RPMI7951 (cell line): Measurements from ENCODE around the gene GPATCH8. TPM values are rescaled to one million over a fixed set of nuclear protein-coding genes. Genes with fewer than 3 reads are reported as not detected.

Source experiments
- DNase-seq: peaks from one replicate; pipeline ENCODE4 v3.0.0-alpha.2; 2012; ENCODE audit warnings: low read depth
- total RNA-seq: library from RNA; depleted of rRNA; stranded (reverse); fragments of >200 nt; shearing (Covaris generic); gene quantifications from 2 replicates; pipeline ENCODE4 v1.2.3, GENCODE V29; 2014; rRNA removed

GPATCH8 gene
- total RNA-seq, 1 experiment from 2014 or later, result 11.3 TPM

DNA sequence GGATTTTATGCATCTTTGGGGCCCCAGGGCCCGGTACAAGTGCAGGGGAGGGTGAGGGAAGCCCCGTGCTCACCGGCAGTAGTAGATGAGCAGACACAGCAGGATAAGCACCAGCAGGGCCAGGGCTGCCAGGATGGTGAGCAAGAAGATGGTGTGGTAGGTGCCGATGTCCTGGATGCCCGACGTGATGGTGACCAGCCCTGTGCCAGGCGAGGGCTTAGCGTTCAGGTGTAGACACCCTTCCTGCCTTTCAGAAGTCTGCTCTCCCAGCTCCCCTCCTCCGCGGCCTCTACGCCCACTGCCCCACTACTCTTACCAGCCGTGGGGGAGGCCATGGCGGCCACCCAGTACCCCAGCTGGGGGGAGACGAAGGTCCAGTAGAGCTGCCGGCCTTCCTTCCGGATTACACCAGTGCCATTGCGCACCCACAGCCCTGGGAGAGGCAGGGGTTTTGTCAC lies 147.5 kb downstream of the GPATCH8 start:
- no peak for DNase-seq

DNA sequence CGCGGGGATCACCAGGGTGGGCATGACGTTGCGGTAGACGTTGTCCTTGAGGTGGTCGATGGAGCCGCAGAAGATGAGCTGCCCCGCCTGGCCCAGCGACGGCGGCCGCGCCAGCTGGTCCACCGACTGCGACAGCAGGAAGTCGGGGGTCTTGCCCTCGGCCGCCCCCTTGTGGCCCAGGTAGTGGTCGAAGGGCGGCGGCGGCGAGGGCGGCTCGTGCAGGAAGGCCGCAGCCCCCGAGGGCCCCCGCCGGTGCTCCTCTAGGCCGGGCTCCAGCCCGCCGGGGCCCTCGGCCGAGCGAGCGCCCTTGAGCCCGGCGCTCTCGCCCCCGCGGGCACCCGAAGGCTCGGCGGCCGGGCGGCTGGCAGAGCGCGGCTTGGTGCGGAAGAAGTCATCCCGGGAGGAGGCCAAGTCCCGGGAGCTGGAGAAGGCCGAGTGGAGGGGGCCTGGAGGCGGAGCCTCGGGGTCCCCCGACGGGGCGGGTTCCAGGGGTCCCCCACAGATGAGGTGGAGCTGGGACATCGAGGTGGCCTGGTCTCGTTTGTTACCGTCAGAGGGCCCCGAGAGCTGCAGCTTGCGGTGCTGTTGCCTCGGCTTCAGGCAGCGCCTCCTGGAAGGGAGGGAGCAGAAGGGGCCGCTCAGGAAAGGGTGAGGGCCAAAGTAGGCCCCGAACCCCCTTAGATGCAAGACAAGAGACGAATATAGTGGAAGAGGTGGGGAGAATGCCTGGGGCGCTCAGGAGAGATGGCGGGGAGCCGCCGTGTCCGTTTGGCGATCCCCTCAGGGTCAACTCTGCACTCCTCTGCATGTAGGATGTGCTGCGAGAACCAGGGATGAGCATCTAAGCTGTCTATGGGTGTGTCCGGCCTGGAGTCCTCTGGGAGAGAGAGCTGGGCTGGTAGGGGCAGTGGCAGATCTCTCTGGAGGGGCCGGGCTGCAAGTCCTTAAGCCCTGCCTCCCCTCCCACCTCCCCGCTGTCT lies 148.3 kb downstream of the GPATCH8 start:
- DNase-seq, result no peak

DNA sequence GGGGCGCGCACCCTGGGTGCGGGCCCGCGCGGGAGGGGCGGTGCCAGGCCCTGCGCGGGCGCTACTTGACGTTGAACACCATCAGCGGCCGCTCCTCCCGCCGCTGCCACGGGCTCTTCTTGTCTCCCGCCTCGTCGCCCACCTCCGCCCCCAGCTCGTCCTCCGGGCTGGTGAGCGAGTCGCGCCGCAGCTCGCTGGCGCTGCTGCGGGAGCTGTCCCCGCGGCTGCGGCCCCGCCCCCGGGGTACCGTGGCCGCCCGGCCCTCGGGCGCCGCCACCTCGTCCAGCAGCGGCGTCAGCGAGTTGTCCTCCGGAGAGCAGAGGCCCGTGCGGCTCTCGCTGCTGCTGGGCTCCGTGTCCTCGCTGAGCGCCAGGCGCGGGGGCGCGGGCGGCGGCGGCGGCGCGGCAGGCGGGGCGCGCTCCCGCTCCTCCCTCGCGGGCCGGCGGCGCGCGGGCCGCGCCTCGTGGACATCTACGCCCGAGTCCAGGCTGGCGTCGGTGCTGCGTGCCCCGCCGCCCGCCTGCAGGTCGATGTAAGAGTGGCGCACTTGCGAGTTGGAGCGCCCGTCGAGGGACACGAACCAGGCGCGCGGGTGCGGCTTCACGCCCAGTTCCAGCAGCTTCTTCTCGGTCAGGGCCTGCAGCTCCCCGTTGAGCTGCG lies 149.4 kb downstream of the GPATCH8 start:
- DNase-seq, result peak; percentile 19

DNA sequence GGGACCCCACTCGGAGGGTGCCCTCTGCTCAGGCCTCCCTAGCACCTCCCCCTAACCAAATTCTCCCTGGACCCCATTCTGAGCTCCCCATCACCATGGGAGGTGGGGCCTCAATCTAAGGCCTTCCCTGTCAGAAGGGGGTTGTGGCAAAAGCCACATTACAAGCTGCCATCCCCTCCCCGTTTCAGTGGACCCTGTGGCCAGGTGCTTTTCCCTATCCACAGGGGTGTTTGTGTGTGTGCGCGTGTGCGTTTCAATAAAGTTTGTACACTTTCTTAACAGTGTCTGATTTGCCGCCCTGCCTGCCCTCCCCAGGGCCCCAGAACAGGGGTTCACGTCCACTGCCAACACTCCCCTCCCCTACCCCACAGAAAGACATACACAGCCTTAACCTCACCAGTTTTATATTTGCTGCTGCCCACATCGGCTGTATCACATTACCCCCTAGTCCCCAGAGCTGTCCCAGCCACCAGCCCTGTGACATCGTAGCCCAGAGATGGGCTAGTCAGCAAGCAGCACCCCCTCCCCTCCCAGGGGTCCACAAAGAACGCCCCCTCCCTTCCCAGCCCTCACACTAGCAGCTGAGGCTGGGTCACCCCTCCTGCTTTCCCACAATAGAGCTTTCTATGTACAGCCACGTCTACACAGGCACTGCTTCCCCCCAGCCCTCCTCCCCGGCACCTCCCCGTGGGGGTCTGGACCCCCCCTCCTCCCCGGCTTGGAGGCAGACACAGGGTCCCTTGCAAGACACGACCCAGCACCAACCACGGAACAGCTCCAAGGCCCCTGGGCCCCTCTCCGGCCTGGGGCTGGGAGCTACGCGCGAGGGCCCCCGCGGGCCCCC lies 150.2 kb downstream of the GPATCH8 start:
- no peak for DNase-seq

DNA sequence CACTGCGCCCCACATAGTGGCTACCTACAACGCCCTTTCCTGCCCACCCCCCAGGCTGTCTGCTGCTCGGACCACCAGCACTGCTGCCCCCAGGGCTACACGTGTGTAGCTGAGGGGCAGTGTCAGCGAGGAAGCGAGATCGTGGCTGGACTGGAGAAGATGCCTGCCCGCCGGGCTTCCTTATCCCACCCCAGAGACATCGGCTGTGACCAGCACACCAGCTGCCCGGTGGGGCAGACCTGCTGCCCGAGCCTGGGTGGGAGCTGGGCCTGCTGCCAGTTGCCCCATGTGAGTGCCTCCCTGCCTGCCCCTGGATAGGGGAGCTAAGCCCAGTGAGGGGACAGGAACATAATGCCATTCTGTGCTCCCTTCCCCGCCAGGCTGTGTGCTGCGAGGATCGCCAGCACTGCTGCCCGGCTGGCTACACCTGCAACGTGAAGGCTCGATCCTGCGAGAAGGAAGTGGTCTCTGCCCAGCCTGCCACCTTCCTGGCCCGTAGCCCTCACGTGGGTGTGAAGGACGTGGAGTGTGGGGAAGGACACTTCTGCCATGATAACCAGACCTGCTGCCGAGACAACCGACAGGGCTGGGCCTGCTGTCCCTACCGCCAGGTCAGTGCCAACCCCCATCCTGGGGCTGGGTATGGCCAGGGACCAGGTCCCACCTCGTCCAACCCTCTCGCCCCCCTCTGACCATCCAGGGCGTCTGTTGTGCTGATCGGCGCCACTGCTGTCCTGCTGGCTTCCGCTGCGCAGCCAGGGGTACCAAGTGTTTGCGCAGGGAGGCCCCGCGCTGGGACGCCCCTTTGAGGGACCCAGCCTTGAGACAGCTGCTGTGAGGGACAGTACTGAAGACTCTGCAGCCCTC lies 151.0 kb downstream of the GPATCH8 start:
- no peak for DNase-seq

DNA sequence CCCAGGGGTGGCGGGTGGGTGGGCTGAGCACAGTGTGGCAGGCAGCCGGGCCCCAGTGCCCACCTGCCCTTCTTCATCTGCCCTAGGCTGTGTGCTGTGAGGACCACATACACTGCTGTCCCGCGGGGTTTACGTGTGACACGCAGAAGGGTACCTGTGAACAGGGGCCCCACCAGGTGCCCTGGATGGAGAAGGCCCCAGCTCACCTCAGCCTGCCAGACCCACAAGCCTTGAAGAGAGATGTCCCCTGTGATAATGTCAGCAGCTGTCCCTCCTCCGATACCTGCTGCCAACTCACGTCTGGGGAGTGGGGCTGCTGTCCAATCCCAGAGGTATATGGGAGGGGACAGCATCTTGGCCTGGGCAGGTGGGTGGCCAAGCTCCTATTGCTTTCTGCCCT lies 151.7 kb downstream of the GPATCH8 start:
- no peak for DNase-seq

DNA sequence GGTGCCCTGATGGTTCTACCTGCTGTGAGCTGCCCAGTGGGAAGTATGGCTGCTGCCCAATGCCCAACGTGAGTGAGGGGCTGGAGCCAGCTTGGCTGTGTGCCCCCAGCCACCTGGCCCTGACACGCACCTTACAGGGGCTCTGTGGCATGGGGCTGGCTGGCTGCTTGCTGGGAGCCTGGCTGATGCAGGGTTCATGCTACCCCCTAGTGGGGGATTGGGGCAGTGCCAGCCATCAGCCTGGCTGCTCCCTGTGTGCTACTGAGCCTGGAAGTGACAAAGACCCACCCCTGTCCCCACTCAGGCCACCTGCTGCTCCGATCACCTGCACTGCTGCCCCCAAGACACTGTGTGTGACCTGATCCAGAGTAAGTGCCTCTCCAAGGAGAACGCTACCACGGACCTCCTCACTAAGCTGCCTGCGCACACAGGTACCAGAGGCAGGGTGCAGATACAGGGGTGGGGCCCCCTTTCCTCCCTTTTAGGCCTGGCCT lies 152.4 kb downstream of the GPATCH8 start:
- DNase-seq, result peak; percentile 46

DNA sequence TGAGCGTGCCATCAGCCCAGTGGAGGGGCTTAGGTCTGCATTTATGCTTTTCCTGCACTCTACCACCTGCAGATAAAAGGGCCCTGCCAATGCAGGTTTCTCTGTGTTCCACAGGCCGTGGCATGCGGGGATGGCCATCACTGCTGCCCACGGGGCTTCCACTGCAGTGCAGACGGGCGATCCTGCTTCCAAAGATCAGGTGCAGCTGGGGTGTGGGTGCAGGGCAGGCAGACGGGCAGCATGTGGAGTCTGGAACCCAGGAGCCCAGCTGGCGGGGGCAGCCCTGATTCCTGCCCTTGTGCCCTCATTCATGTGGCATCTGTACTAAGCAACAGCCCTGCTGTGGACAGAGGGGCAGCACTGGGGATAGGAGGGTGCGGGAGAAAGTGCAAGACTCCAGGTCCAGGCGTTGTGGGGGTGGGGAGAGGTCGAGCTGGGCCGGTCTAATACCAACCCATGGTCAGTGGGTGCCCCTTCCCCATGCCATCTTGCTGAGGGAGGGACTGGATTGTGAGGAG lies 153.6 kb downstream of the GPATCH8 start:
- no peak for DNase-seq

DNA sequence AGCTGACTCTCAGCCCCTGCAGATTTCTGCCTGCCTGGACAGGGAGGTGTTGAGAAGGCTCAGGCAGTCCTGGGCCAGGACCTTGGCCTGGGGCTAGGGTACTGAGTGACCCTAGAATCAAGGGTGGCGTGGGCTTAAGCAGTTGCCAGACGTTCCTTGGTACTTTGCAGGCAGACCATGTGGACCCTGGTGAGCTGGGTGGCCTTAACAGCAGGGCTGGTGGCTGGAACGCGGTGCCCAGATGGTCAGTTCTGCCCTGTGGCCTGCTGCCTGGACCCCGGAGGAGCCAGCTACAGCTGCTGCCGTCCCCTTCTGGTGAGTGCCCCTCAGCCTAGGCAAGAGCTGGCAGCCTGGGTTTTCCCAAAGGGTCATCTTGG lies 154.2 kb downstream of the GPATCH8 start:
- no peak for DNase-seq

DNA sequence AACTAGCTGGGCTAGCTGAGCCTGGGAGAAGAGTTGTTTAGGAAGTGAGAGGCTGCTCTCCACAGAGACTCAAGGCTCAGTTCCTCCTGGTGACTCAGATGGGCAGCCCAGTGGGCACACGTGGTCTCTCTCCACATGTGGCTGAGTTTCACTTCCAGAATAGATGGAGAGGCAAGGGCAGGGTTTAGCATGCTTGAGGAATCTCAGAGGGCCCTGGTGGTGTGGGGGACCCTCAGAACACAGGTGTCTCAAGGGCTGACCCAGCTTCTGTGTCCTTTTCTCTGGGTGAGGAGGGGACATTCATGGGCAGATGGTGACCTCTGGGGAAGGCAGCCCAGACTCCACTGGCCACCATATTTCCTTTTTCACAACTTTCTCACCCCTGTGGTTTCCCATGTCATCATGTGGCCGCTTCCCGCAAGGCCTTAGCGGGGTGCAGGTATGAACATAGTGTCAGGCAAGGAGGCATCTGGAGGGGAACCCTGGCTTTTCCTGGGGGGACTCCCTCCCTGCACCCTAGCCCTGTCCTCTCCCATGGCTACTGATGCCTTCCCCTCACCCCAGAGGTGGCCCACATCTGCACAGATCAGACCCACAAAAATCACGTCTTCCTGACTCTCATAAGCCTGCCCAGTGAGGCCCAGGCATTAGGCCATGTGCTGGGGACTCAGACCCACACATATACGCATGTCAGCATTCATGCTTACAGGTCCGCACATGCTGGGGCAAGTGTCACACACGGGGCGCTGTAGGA lies 154.8 kb downstream of the GPATCH8 start:
- peak; percentile 59 for DNase-seq

Other genes with a start within 250 kb of the GPATCH8 start
- gene SLC4A1, start 235.3 kb downstream of the GPATCH8 start, total RNA-seq, result not detected in 2 replicates
- 0.12 TPM in 1 of 2 replicates, not detected in the other for gene RUNDC3A, start 194.8 kb downstream of the GPATCH8 start, total RNA-seq
- gene SLC25A39, start 178.6 kb downstream of the GPATCH8 start, total RNA-seq, result 85.1 and 87.4 TPM in 2 replicates
- 156 and 202 TPM in 2 replicates for gene GRN, start 158.1 kb downstream of the GPATCH8 start, total RNA-seq
- 1.1 and 1.9 TPM in 2 replicates for gene FAM171A2, start 139.6 kb downstream of the GPATCH8 start, total RNA-seq
- gene ITGA2B, start 113.8 kb downstream of the GPATCH8 start, total RNA-seq, result 0.36 and 0.68 TPM in 2 replicates
- gene FZD2, start 54.1 kb upstream of the GPATCH8 start, total RNA-seq, result 4.7 and 6.6 TPM in 2 replicates
- under 0.01 and 0.20 TPM in 2 replicates for gene MEIOC, start 153.1 kb upstream of the GPATCH8 start, total RNA-seq
- gene CCDC43, start 186.4 kb upstream of the GPATCH8 start, total RNA-seq, result 27.3 and 32.9 TPM in 2 replicates
- gene DBF4B, start 205.3 kb upstream of the GPATCH8 start, total RNA-seq, result 6.4 and 10.0 TPM in 2 replicates